H1 (cell line): ENCODE measurements around the gene FXN. TPM values are rescaled to one million over a fixed set of nuclear protein-coding genes. Genes with fewer than 3 reads are reported as not detected.

Experiments used
- CTCF ChIA-PET: fragments of 300-600 bp; sonication (Branson Sonifier 250); formaldehyde crosslinking; loops from one replicate; lab custom pipeline; 2021; ENCODE audit not compliant: partially characterized antibody; lab: Charles Lee
- POLR2A ChIA-PET: fragments of 300-600 bp; sonication (Branson Sonifier 250); formaldehyde crosslinking; loops from one replicate; lab custom pipeline; 2021; ENCODE audit warnings: inconsistent platforms; ENCODE audit not compliant: partially characterized antibody; lab: Charles Lee
- DNase-seq, 2 experiments: peaks; one replicate each; pipeline versions ENCODE4 v3.0.0 to v3.0.0-alpha.2; 2010 to 2022; ENCODE audit warnings: low spot score in 2 of 2, low read depth in 1 of 2, mixed read lengths in 1 of 2
- FAIRE-seq: peaks from 2 replicates; lab custom pipeline; 2011; peaks lifted over from hg19 to GRCh38; lab: Jason Lieb, UNC
- H2AFZ ChIP-seq: 2 replicates; pipeline ENCODE4 v1.8.1; 2012; ENCODE audit warnings: low read length, inconsistent platforms
- H2AK5ac ChIP-seq: 2 replicates; pipeline ENCODE4 v1.6.1; 2013; ENCODE audit warnings: low read depth, low read length
- H2BK120ac ChIP-seq: replicated peaks from 2 replicates; pipeline ENCODE3; 2013; ENCODE audit warnings: low read depth, low read length, inconsistent platforms
- H2BK12ac ChIP-seq: 2 replicates; pipeline ENCODE4 v1.6.1; 2013; ENCODE audit warnings: low read depth, low read length
- H2BK15ac ChIP-seq: 2 replicates; pipeline ENCODE4 v1.6.1; 2013; ENCODE audit warnings: low read length
- H2BK20ac ChIP-seq: 2 replicates; pipeline ENCODE4 v1.6.1; 2013; ENCODE audit warnings: low read length
- H2BK5ac ChIP-seq: 2 replicates; pipeline ENCODE4 v1.6.1; 2013; ENCODE audit warnings: low read depth, low read length
- H3K14ac ChIP-seq: 2 replicates; pipeline ENCODE4 v1.6.1; 2013; ENCODE audit warnings: inconsistent platforms; ENCODE audit not compliant: insufficient read length
- H3K18ac ChIP-seq: 2 replicates; pipeline ENCODE4 v1.6.1; 2013; ENCODE audit warnings: low read length; ENCODE audit errors: extremely low read depth
- H3K23ac ChIP-seq: 2 replicates; pipeline ENCODE4 v1.6.1; 2013; ENCODE audit warnings: inconsistent platforms; ENCODE audit not compliant: insufficient read length
- H3K23me2 ChIP-seq: 2 replicates; pipeline ENCODE4 v1.6.1; 2013; ENCODE audit warnings: low read depth, low read length
- H3K27ac ChIP-seq: 2 replicates; pipeline ENCODE4 v1.6.1; 2011; ENCODE audit warnings: low read depth, low read length, inconsistent platforms
- H3K27me3 ChIP-seq, 4 experiments: replicated peaks in 1 of 4; 1 replicate in 1 of 4; 2 replicates in 3 of 4; pipeline versions ENCODE4 v1.6.1 to v1.8.1; 2011 to 2013; ENCODE audit warnings: low read length in 3 of 4, mild to moderate bottlenecking in 3 of 4, inconsistent platforms in 2 of 4, mixed read lengths in 2 of 4, moderate library complexity in 1 of 4; ENCODE audit not compliant: control insufficient read depth in 3 of 4, insufficient read depth in 3 of 4; ENCODE audit errors: extremely low read depth in 1 of 4
- H3K36me3 ChIP-seq, 4 experiments: 2 replicates each; pipeline versions ENCODE4 v1.6.1 to v1.8.1; 2011 to 2013; ENCODE audit warnings: mild to moderate bottlenecking in 4 of 4, low read length in 3 of 4, moderate library complexity in 2 of 4, control low read depth in 1 of 4, inconsistent platforms in 1 of 4; ENCODE audit not compliant: insufficient read depth in 4 of 4, control insufficient read depth in 2 of 4
- H3K4ac ChIP-seq: replicated peaks from 2 replicates; pipeline ENCODE3; 2013; ENCODE audit warnings: low read length, low read depth, mixed read lengths, inconsistent platforms; ENCODE audit not compliant: insufficient read length
- H3K4me1 ChIP-seq, 4 experiments: replicated peaks in 1 of 4; 1 replicate in 1 of 4; 2 replicates in 3 of 4; pipeline versions ENCODE4 v1.6.1 to v1.8.1; 2011 to 2013; ENCODE audit warnings: low read length in 3 of 4, inconsistent platforms in 2 of 4, mixed read lengths in 1 of 4; ENCODE audit not compliant: insufficient read depth in 4 of 4, control insufficient read depth in 3 of 4
- H3K4me2 ChIP-seq, 2 experiments: 2 replicates each; pipeline versions ENCODE4 v1.6.1 to v1.8.1; 2011 to 2013; ENCODE audit warnings: low read depth in 2 of 2, low read length in 2 of 2, control low read depth in 1 of 2, inconsistent platforms in 1 of 2, mild to moderate bottlenecking in 1 of 2; ENCODE audit not compliant: insufficient read depth in 1 of 2
- H3K4me3 ChIP-seq, 4 experiments: fragments of 200-600, 300-600 bp in 1 of 4; sonication (generic), shearing (Covaris generic), sonication (Bioruptor Twin) in 1 of 4; 2 replicates each; pipeline versions ENCODE4 v1.5.1 to v1.8.1; 2011 to 2016; ENCODE audit warnings: low read length in 4 of 4, low read depth in 3 of 4, control low read depth in 2 of 4, inconsistent platforms in 2 of 4, mild to moderate bottlenecking in 2 of 4, mixed read lengths in 1 of 4, moderate library complexity in 1 of 4; ENCODE audit not compliant: insufficient read depth in 2 of 4; ENCODE audit errors: extremely low read depth in 1 of 4
- H3K56ac ChIP-seq: replicated peaks from 2 replicates; pipeline ENCODE3; 2013; ENCODE audit warnings: low read depth, mild to moderate bottlenecking, mixed read lengths, low read length, inconsistent platforms; ENCODE audit not compliant: insufficient read length
- H3K79me1 ChIP-seq: 2 replicates; pipeline ENCODE4 v1.6.1; 2013; ENCODE audit warnings: low read depth, low read length, control low read depth
- H3K79me2 ChIP-seq, 2 experiments: 2 replicates each; pipeline versions ENCODE4 v1.6.1 to v1.8.1; 2012 to 2013; ENCODE audit warnings: low read length in 2 of 2, mild to moderate bottlenecking in 2 of 2, inconsistent platforms in 1 of 2; ENCODE audit not compliant: insufficient read depth in 2 of 2, control insufficient read depth in 1 of 2
- H3K9ac ChIP-seq, 4 experiments: replicated peaks in 1 of 4; 1 replicate in 1 of 4; 2 replicates in 3 of 4; pipeline versions ENCODE4 v1.6.1 to v1.8.1; 2011 to 2013; ENCODE audit warnings: low read depth in 3 of 4, low read length in 3 of 4, control low read depth in 2 of 4, mild to moderate bottlenecking in 2 of 4, moderate library complexity in 2 of 4, inconsistent platforms in 1 of 4; ENCODE audit errors: extremely low read depth in 1 of 4
- H3K9me3 ChIP-seq, 2 experiments: 2 replicates each; pipeline versions ENCODE4 v1.6.1 to v1.8.1; 2012 to 2013; ENCODE audit warnings: mild to moderate bottlenecking in 2 of 2, moderate library complexity in 2 of 2, control low read depth in 1 of 2, inconsistent platforms in 1 of 2, low read depth in 1 of 2, low read length in 1 of 2, mixed read lengths in 1 of 2; ENCODE audit not compliant: insufficient read depth in 2 of 2
- H4K20me1 ChIP-seq, 2 experiments: replicated peaks in 1 of 2; 2 replicates each; pipeline versions ENCODE3 to v1.8.1; 2011 to 2013; ENCODE audit warnings: inconsistent platforms in 2 of 2, low read length in 2 of 2, mild to moderate bottlenecking in 1 of 2; ENCODE audit not compliant: insufficient read depth in 2 of 2, control insufficient read depth in 1 of 2
- H4K5ac ChIP-seq: 2 replicates; pipeline ENCODE4 v1.6.1; 2013; ENCODE audit warnings: low read length, low read depth, mixed read lengths, inconsistent platforms; ENCODE audit not compliant: insufficient read length
- H4K8ac ChIP-seq: 2 replicates; pipeline ENCODE4 v1.8.0; 2013; ENCODE audit warnings: mild to moderate bottlenecking, moderate library complexity, low read length, inconsistent platforms; ENCODE audit not compliant: insufficient read depth; ENCODE audit errors: extremely low read depth
- H4K91ac ChIP-seq: replicated peaks from 2 replicates; pipeline ENCODE3; 2013; ENCODE audit warnings: low read length, mixed read lengths, inconsistent platforms; ENCODE audit not compliant: insufficient read length
- MAFK ChIP-seq: IDR thresholded peaks from 2 replicates; pipeline ENCODE4 v1.6.1; 2012; ENCODE audit warnings: low read depth, mild to moderate bottlenecking, improper control_type of control experiment, low read length
- POLR2A ChIP-seq, 2 experiments: IDR thresholded peaks; 1 replicate in 1 of 2; 2 replicates in 1 of 2; pipeline ENCODE4 v1.6.1; 2011; ENCODE audit warnings: low read depth in 2 of 2, low read length in 2 of 2, mild to moderate bottlenecking in 2 of 2; ENCODE audit errors: control extremely low read depth in 1 of 2
- RFX5 ChIP-seq: IDR thresholded peaks from 2 replicates; pipeline ENCODE4 v1.6.1; 2011; ENCODE audit warnings: low read depth, low read length, improper control_type of control experiment, borderline replicate concordance
- WGBS, 2 experiments: shearing (Covaris generic) in 1 of 2; methylation state at CpG; one replicate each; pipeline versions ENCODE4 v1.1.6 to v1.1.7; 2013 to 2015; ENCODE audit warnings: low lambda C conversion rate in 2 of 2, mixed read lengths in 2 of 2, inconsistent platforms in 1 of 2, low coverage in 1 of 2, missing lambda C conversion rate in 1 of 2; ENCODE audit not compliant: insufficient replicate concordance in 2 of 2, insufficient coverage in 1 of 2, insufficient read length in 1 of 2; ENCODE audit errors: extremely low coverage in 1 of 2, missing lambda C conversion rate in 1 of 2; 5-methylcytosine and 5-hydroxymethylcytosine counted together
- polyA plus RNA-seq, 7 experiments: library from polyadenylated mRNA; depleted of rRNA in 3 of 7; stranded (reverse) in 5 of 7; unstranded in 2 of 7; fragments of >200 nt in 5 of 7; fragments of 200-250 nt in 2 of 7; gene quantifications; 1 replicate in 5 of 7; 2 replicates in 1 of 7; 4 replicates in 1 of 7; pipeline versions ENCODE4 v1.2.1 to v1.2.3, GENCODE V29; 2011 to 2013; ENCODE audit warnings: missing spikeins in 2 of 7, mixed read lengths in 2 of 7
- total RNA-seq: library from RNA; stranded (reverse); fragmentation: NEBNext Ultra II Directional; extraction: Animal tissue kit (Norgen Biotek cat#: 25700); gene quantifications from 2 replicates; pipeline ENCODE4 v1.2.1, GENCODE V29; 2021

Gene FXN
- total and polyA plus RNA-seq, 2 of the 8 experiments (the other 6 are each of a cell fraction or from before 2014, with no cell fraction given) = 34.2 to 37.5 TPM

DNA sequence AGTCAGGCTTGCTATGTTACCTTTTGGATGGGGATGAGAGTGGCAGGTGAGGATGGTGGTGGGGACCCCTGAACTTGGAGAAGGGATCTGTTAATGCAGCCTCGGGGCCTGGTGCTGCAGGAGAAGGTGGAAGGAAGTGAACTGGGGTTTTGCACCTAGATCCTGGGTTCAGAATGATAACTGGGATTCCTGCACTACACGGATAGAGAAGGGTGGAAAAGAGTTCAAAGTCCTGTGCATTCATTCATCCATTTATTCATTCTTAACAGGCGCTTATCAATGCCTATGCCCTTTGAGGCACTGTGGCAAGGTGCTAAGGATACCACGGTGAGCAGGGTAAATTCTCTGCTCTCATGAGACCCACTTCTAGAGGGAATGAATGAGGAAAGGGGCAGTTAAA, 96.8 kb downstream of the FXN start:
- H3K79me2 ChIP-seq = peaks cover 20 to 98% of the 10 kb centered on the region in 2 experiments
- H3K4me3 ChIP-seq = no peak overlapping the region
- H3K9me3 ChIP-seq = no peaks in the 10 kb centered on the region
- 0 out of 2 replicates have a peak, but pooled peaks cover 2% of the 10 kb centered on the region for H3K23me2 ChIP-seq
- no peak overlapping the region for H2BK12ac ChIP-seq
- no peak overlapping the region for H3K56ac ChIP-seq
- H4K20me1 ChIP-seq = peaks cover 0 to 7% of the 10 kb centered on the region in 2 experiments
- no peak overlapping the region for H2BK15ac ChIP-seq
- no peak overlapping the region for H3K14ac ChIP-seq
- H4K5ac ChIP-seq = no peak overlapping the region
- H3K18ac ChIP-seq = no peak overlapping the region
- no peak overlapping the region for H2BK20ac ChIP-seq
- no peak overlapping the region for H3K4ac ChIP-seq
- peaks cover 0 to 8% (median 3%) of the 10 kb centered on the region in 4 experiments; a peak in 5 of 8 replicates for H3K36me3 ChIP-seq
- no peak overlapping the region for H2BK5ac ChIP-seq
- peaks cover 21% of the 10 kb centered on the region for H3K79me1 ChIP-seq
- no peak overlapping the region for H4K91ac ChIP-seq
- POLR2A ChIA-PET = interaction anchor here (1.0 to 9.4 kb wide), 5 partner anchors 10 to 42 kb away, joined by 3 to 93 read pairs (median 4); partner anchors contain the start of gene TJP2
- H2AK5ac ChIP-seq = no peak overlapping the region
- H3K4me2 ChIP-seq = no peak overlapping the region
- H2BK120ac ChIP-seq = no peak overlapping the region
- no peak overlapping the region for H3K27ac ChIP-seq
- CTCF ChIA-PET = interaction anchor here (0.7 to 1.8 kb wide), 3 partner anchors 21 to 78 kb away, joined by 3 to 4 read pairs (median 3); no protein-coding TSS in a partner anchor
- H3K23ac ChIP-seq = no peak overlapping the region
- FAIRE-seq (no peak), DNase-seq (no peak)
- no peak overlapping the region for H3K9ac ChIP-seq
- H3K4me1 ChIP-seq = peaks cover 0 to 13% (median 7%) of the 10 kb centered on the region in 4 experiments; a peak in 5 of 7 replicates
- no peak overlapping the region for H2AFZ ChIP-seq
- H4K8ac ChIP-seq = no peak overlapping the region
- 90% methylated on average over 4 of the region's 4 CpGs; no CpG with 5 or more reads in 1 of the 2 experiments for WGBS, 2 experiments
- H3K27me3 ChIP-seq = no peaks in the 10 kb centered on the region
- TF ChIP-seq MAFK (no peak), RFX5 (no peak), POLR2A (IDR thresholded peaks at IDR 0.05; ENCODE audit: control extremely low read depth in 1 of 2, low read depth in 2 of 2, low read length in 2 of 2) (no peak)
